Measurements from ENCODE around the gene THADA. TPM values are rescaled to one million over a fixed set of nuclear protein-coding genes. Genes with fewer than 3 reads are reported as not detected.

THADA gene
- polyA plus RNA-seq, 1 donor = 13.2 TPM

- H3K27me3 ChIP-seq (ENCODE audit: control insufficient read depth, insufficient read depth, low read length) = no peaks in the 10 kb centered on the region
- no peaks in the 10 kb centered on the region for H3K9me3 ChIP-seq (ENCODE audit: control insufficient read depth, low read depth, low read length)
- H3K4me1 ChIP-seq (ENCODE audit: control insufficient read depth, insufficient read depth, low read length) = no peaks in the 10 kb centered on the region
- H3K4me3 ChIP-seq (ENCODE audit: low read length) = no peak overlapping the region
- no peak for DNase-seq
- H3K36me3 ChIP-seq (ENCODE audit: control insufficient read depth, insufficient read depth, low read length) = no peaks in the 10 kb centered on the region
- no peak overlapping the region for H3K27ac ChIP-seq (ENCODE audit: low read length)
Measured at GRCh38 chr2:43238176-43238575, 357.7 kb downstream of the THADA start.

GRCh38 chr2:43233218-43234212, 362.3 kb downstream of the THADA start:
- Histone ChIP-seq H3K27me3 (ENCODE audit: control insufficient read depth, insufficient read depth, low read length) (no peaks in the 10 kb centered on the region), H3K4me3 (ENCODE audit: low read length) (no peak overlapping the region), H3K9me3 (ENCODE audit: control insufficient read depth, low read depth, low read length) (no peaks in the 10 kb centered on the region), H3K27ac (ENCODE audit: low read length) (no peak overlapping the region), H3K4me1 (ENCODE audit: control insufficient read depth, insufficient read depth, low read length) (peaks cover 18% of the 10 kb centered on the region), H3K36me3 (ENCODE audit: control insufficient read depth, insufficient read depth, low read length) (peaks cover 6% of the 10 kb centered on the region)
- WGBS (ENCODE audit: insufficient coverage, low lambda C conversion rate) = 100% methylated on average over 1 of the region's 9 CpGs
- no peak for DNase-seq

GRCh38 chr2:43230951-43231827, 364.6 kb downstream of the THADA start:
- Histone ChIP-seq H3K4me1 (ENCODE audit: control insufficient read depth, insufficient read depth, low read length) (peaks cover 26% of the 10 kb centered on the region), H3K36me3 (ENCODE audit: control insufficient read depth, insufficient read depth, low read length) (peaks cover 6% of the 10 kb centered on the region), H3K27me3 (ENCODE audit: control insufficient read depth, insufficient read depth, low read length) (no peaks in the 10 kb centered on the region), H3K27ac (ENCODE audit: low read length) (no peak overlapping the region), H3K9me3 (ENCODE audit: control insufficient read depth, low read depth, low read length) (no peaks in the 10 kb centered on the region), H3K4me3 (ENCODE audit: low read length) (no peak overlapping the region)
- no peak for DNase-seq
- WGBS (ENCODE audit: insufficient coverage, low lambda C conversion rate) = no CpG with 5 or more reads among the region's 7 CpGs

- peaks cover 26% of the 10 kb centered on the region for H3K4me1 ChIP-seq (ENCODE audit: control insufficient read depth, insufficient read depth, low read length)
- H3K9me3 ChIP-seq (ENCODE audit: control insufficient read depth, low read depth, low read length) = no peaks in the 10 kb centered on the region
- no peak overlapping the region for H3K4me3 ChIP-seq (ENCODE audit: low read length)
- WGBS (ENCODE audit: insufficient coverage, low lambda C conversion rate) = 33% methylated on average over 1 of the region's 4 CpGs
- no peaks in the 10 kb centered on the region for H3K27me3 ChIP-seq (ENCODE audit: control insufficient read depth, insufficient read depth, low read length)
- DNase-seq = peak in 1 of 2 donors; percentile 50
- H3K27ac ChIP-seq (ENCODE audit: low read length) = peak overlapping the region; percentile 41
- peaks cover 10% of the 10 kb centered on the region for H3K36me3 ChIP-seq (ENCODE audit: control insufficient read depth, insufficient read depth, low read length)
Measured at GRCh38 chr2:43230351-43230885, 365.4 kb downstream of the THADA start.

- Histone ChIP-seq H3K9me3 (ENCODE audit: control insufficient read depth, low read depth, low read length) (no peaks in the 10 kb centered on the region), H3K4me3 (ENCODE audit: low read length) (no peak overlapping the region), H3K4me1 (ENCODE audit: control insufficient read depth, insufficient read depth, low read length) (peaks cover 26% of the 10 kb centered on the region), H3K27me3 (ENCODE audit: control insufficient read depth, insufficient read depth, low read length) (no peaks in the 10 kb centered on the region), H3K27ac (ENCODE audit: low read length) (peak overlapping the region; percentile 100), H3K36me3 (ENCODE audit: control insufficient read depth, insufficient read depth, low read length) (peaks cover 17% of the 10 kb centered on the region)
- DNase-seq = peak in 1 of 2 donors; percentile 30
- 20% methylated on average over 1 of the region's 6 CpGs for WGBS (ENCODE audit: insufficient coverage, low lambda C conversion rate)
Measured at GRCh38 chr2:43228756-43229659, 366.8 kb downstream of the THADA start.

- peak overlapping the region; percentile 82 for H3K4me3 ChIP-seq (ENCODE audit: low read length)
- no peak for DNase-seq
- H3K9me3 ChIP-seq (ENCODE audit: control insufficient read depth, low read depth, low read length) = no peaks in the 10 kb centered on the region
- peaks cover 26% of the 10 kb centered on the region for H3K4me1 ChIP-seq (ENCODE audit: control insufficient read depth, insufficient read depth, low read length)
- peaks cover 24% of the 10 kb centered on the region for H3K36me3 ChIP-seq (ENCODE audit: control insufficient read depth, insufficient read depth, low read length)
- H3K27me3 ChIP-seq (ENCODE audit: control insufficient read depth, insufficient read depth, low read length) = no peaks in the 10 kb centered on the region
- peak overlapping the region; percentile 100 for H3K27ac ChIP-seq (ENCODE audit: low read length)
- no CpG with 5 or more reads among the region's 2 CpGs for WGBS (ENCODE audit: insufficient coverage, low lambda C conversion rate)
Measured at GRCh38 chr2:43228321-43228751, 367.5 kb downstream of the THADA start.

GRCh38 chr2:43227830-43228281, 368.0 kb downstream of the THADA start:
- H3K27me3 ChIP-seq (ENCODE audit: control insufficient read depth, insufficient read depth, low read length) = no peaks in the 10 kb centered on the region
- peaks cover 26% of the 10 kb centered on the region for H3K36me3 ChIP-seq (ENCODE audit: control insufficient read depth, insufficient read depth, low read length)
- H3K27ac ChIP-seq (ENCODE audit: low read length) = peak overlapping the region; percentile 100
- H3K9me3 ChIP-seq (ENCODE audit: control insufficient read depth, low read depth, low read length) = no peaks in the 10 kb centered on the region
- peaks cover 26% of the 10 kb centered on the region for H3K4me1 ChIP-seq (ENCODE audit: control insufficient read depth, insufficient read depth, low read length)
- peak overlapping the region; percentile 82 for H3K4me3 ChIP-seq (ENCODE audit: low read length)
- DNase-seq = peak; percentile 70 to 90
- 20% methylated on average over 1 of the region's 10 CpGs for WGBS (ENCODE audit: insufficient coverage, low lambda C conversion rate)

GRCh38 chr2:43226955-43227829, 368.6 kb downstream of the THADA start:
- Histone ChIP-seq H3K4me3 (ENCODE audit: low read length) (peak overlapping the region; percentile 82), H3K27me3 (ENCODE audit: control insufficient read depth, insufficient read depth, low read length) (no peaks in the 10 kb centered on the region), H3K27ac (ENCODE audit: low read length) (peak overlapping the region; percentile 100), H3K36me3 (ENCODE audit: control insufficient read depth, insufficient read depth, low read length) (peaks cover 30% of the 10 kb centered on the region), H3K9me3 (ENCODE audit: control insufficient read depth, low read depth, low read length) (no peaks in the 10 kb centered on the region), H3K4me1 (ENCODE audit: control insufficient read depth, insufficient read depth, low read length) (peaks cover 26% of the 10 kb centered on the region)
- WGBS (ENCODE audit: insufficient coverage, low lambda C conversion rate) = no CpG with 5 or more reads among the region's 77 CpGs
- peak; percentile 94 to 97 for DNase-seq

GRCh38 chr2:43226558-43226954, 369.3 kb downstream of the THADA start, which contains the start of gene ZFP36L2:
TSS of gene ZFP36L2 (minus strand) at chr2:43226606. CDS start at chr2:43226315, 291 bp downstream.
- Histone ChIP-seq H3K27ac (ENCODE audit: low read length) (peak within 1 kb of the TSS; percentile 100), H3K36me3 (ENCODE audit: control insufficient read depth, insufficient read depth, low read length) (peaks cover 35% of the 10 kb centered on the region), H3K4me1 (ENCODE audit: control insufficient read depth, insufficient read depth, low read length) (peaks cover 26% of the 10 kb centered on the region), H3K27me3 (ENCODE audit: control insufficient read depth, insufficient read depth, low read length) (no peaks in the 10 kb centered on the region), H3K4me3 (ENCODE audit: low read length) (peak within 1 kb of the TSS; percentile 99), H3K9me3 (ENCODE audit: control insufficient read depth, low read depth, low read length) (no peaks in the 10 kb centered on the region)
- no CpG with 5 or more reads among the region's 58 CpGs for WGBS (ENCODE audit: insufficient coverage, low lambda C conversion rate)
- peak; percentile 96 to 98 for DNase-seq

All from large intestine (tissue), 3 donors.